NCI-H526 (cell line): Measurements from ENCODE around the gene LIMS2.

Experiments used
- DNase-seq, 2 experiments: peaks; one replicate each; lab custom pipeline; 2025; lab: John Stamatoyannopoulos, UW

Gene LIMS2

GRCh38 chr2:127658641-127659407 lies 16.5 kb downstream of the LIMS2 start:
- DNase-seq: no peak

GRCh38 chr2:127658146-127658545 lies 17.2 kb downstream of the LIMS2 start:
- no peak for DNase-seq

- no peak for DNase-seq
Observed at GRCh38 chr2:127657232-127657595, 18.1 kb downstream of the LIMS2 start.

- no peak for DNase-seq
Observed at GRCh38 chr2:127656569-127657231, 18.6 kb downstream of the LIMS2 start.

DNA sequence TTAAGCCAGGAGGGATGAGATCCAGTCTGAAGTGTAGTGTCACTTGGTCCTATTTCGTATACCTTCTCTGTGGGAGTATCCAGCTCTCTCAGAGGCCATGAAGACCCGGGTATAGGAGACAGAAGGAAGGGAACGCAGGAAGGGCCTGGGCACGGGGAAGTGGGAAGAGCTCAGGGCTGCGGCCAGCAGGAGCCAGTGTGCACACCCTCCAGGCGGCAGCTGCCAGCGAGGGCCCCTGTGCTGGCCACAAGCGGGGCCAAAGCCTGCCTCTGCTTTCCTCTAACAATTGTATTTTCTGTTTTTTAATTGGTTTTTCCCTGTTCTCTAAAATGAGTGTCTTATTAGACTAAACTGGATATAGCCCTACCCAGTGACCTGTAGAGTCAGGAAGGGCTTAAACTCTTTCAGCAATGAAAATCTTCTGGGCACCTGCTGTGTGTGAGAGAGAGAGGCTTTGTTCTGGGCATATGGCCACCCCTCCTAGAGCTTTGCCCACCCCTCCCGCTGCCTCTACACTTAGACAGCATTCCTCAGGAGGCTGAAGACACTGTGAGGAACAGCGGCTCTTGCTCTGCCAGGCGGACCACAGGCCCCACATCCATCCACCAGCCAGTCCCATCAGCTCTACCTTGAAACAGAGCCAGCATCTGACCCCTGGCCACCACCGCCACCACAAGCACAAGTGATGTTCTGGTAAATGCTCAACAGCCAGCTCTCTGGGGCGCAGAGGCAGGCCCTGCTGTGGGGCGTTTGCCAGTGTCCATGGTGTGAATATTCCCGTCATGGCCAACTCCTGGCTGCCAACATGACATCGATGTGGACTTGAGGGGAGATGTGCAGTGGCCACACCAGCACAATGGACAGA lies 19.9 kb downstream of the LIMS2 start:
- DNase-seq: no peak

- DNase-seq: no peak
Observed at GRCh38 chr2:127654838-127655175, 20.5 kb downstream of the LIMS2 start.

- no peak for DNase-seq
Observed at GRCh38 chr2:127654084-127654837, 21.1 kb downstream of the LIMS2 start.

DNA sequence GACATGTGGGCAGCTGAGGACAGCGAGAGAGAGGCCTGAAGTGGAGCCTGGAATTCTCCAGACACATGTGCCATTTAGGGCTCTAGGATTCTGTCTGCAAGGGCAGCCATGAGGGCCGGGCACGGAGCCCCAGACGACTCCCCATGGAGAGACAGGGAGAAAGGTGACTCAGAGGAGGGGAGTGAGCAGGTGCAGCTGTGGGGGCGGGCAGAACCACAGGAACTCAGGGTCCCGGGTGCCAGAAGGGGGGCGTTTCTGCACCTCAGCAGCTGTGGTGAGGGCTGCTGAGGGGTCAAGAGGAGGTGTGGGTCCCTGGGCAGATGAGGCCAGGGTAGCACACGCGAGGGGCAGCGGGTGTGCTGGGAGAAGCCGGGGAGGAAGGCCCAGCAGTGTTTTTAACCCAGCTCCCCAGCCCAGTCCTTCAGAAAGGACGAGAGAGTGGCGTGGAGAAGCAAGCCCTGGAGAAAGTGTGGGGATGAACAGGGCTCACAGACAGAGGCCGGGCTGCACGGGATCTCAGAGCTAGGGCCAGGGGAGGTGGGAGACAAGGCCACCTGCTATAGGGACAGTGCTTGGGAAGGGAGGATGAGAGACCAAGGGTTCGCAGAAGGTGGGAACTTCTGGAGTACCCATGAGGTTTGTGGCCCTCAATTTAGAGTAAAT lies 21.8 kb downstream of the LIMS2 start:
- no peak for DNase-seq

- DNase-seq: no peak
Observed at GRCh38 chr2:127652786-127653357, 22.5 kb downstream of the LIMS2 start.

DNA sequence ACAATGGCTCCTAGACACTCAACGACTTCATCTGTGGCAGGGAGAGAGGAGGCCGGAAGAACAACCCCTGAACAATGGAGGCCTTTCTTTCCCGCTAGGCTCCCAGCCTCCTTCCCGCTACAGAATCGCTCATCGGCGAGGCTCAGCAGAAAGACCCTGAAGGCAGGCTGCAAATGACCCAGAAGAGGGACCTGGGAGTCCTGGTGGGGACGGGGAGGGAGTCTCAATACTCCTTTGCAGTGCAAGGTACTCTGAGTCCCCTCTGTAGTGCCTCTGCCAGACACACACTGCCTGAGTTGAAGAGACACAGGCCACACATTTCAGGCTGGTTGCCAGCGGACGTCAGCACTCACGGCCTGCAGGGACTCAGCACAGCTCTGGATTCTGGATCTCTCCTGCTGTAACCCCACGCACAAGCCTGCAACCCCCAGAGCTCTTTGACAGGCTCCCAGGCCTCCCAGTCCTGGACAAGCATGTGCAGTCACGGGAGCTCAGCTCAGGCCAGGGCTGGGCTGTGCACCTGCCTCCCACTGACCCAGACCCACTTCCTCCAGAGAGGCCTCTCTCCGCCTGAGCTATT lies 23.3 kb downstream of the LIMS2 start:
- no peak for DNase-seq

- no peak for DNase-seq
Observed at GRCh38 chr2:127651381-127651809, 23.9 kb downstream of the LIMS2 start.

DNA sequence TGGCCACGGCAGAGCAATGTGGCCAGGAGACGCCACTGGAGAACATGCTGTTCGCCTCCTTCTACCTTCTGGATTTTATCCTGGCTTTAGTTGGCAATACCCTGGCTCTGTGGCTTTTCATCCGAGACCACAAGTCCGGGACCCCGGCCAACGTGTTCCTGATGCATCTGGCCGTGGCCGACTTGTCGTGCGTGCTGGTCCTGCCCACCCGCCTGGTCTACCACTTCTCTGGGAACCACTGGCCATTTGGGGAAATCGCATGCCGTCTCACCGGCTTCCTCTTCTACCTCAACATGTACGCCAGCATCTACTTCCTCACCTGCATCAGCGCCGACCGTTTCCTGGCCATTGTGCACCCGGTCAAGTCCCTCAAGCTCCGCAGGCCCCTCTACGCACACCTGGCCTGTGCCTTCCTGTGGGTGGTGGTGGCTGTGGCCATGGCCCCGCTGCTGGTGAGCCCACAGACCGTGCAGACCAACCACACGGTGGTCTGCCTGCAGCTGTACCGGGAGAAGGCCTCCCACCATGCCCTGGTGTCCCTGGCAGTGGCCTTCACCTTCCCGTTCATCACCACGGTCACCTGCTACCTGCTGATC lies 24.4 kb downstream of the LIMS2 start:
- no peak for DNase-seq

DNA sequence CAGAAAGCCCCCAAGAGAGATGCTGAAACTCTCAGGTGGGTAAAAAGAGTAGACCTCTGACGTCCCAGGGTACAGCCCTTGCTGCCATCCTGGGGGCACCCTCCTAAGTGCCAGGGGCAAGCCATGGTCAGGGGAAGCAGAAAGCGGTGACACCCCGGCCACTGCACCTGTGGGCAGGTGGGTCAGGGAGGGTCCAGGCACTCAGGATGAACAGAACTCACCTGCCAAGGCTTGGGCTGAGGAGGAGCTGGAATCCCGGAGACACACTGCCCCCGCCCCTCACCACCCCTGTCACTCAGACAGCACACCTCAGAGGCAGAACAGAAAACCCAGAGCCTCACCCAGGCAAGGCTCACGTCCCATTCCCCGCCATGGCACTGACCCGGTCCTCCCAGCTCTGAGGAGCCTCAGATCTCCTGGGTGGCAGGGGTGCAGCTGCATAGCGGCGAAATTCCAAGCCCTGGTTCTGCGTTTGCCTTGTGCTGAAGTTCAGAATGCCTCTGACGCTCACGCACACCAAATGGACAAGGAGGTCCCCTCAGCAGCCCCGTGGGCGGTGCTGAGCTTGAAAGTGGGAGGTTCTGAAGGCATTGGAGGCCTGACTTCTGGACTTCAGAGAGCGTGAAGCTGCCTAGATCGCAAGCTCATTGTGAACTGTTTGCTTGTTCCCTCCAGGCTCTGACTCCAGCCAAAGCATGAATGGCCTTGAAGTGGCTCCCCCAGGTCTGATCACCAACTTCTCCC lies 25.1 kb downstream of the LIMS2 start:
- no peak for DNase-seq

- peak; percentile 66 to 93 for DNase-seq
Observed at GRCh38 chr2:127649684-127650040, 25.7 kb downstream of the LIMS2 start.

DNA sequence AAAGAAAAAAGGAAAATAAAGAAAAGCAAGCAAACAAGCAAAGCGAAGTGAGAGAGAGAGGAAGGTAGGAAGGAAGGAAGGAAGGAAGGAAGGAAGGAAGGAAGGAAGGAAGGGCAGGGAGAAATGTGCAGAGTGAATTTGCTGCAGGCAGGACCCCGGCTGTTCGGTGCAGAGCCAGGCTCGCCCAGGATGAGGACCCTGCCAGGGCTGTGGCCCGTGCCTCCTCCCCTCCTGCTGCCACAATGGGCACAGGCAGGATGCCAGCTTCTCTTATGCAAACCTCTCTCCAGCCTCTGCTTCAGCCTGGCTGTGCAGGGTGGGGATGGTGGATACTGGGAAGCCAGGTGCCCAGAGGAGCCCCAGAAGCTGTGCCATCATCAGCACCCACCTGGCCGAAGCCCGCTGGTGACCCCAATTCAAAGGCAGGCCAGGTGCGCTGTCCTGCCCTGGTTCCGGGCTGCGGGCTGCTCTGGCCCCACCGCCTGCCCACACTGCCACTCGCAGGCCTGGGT lies 26.2 kb downstream of the LIMS2 start:
- peak in 1 of 2 experiments; percentile 17 for DNase-seq

DNA sequence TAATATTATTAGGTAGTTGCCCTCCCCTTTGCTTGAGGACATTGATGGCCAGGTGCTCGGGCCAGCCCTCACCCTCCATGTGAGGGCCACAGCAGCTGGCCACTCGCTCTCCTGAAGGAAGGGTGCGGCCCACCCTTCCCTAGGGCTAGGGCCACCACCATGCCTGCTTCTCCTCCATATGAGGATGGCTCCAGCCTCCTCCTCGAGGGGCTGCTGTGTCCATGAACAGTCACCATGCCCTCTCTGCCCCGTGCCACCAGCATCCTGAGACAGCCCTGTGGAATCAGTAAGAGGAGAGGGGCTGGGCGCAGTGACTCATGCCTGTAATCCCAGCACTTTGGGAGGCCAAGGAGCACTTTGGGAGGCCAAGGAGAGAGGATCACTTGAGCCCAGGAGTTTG lies 27.0 kb downstream of the LIMS2 start:
- no peak for DNase-seq

DNA sequence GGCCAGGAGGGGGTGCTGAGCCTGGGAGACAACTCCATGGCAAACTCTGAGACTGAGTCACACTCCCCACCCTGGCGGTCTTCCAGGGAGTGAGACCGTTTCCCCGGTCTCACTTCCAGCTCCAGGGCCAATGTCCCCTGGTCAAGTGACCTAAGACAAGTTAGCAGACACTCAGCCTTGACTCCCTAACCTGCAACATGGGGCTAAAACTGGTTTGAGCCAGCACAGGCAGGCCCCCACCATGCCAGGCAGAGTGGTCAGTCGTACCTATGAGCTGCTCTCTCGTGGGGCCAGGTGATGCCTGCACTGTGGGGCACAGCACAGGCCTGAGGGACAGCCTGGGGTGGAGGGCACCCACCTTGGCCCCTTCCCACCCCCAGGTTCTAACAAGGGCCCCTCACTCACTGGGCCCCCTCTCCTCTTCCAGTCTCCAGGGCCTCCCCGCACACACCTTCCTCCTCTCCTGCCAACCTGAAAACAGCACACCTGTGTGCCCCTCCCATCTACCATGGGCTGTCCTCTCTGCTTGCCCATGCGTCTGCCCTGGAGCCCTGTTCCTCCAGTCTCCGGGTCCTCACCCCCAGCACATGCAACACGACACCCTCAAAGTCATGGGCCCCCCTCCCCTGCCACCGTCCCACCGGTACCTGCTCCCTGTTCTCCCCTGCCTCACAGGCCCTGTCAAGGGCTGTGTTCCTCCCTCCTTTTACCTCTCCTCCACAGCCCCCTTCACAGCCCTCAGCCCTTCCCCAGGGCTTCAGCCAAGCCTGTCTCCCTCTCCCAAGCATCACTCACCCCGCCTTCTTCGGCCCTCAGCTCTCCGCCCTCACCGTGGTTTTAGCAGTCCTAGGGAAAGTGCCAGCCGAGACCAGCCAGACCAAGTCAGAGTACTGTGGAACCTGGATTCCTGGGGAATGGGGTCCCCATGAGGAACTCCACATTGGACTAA lies 27.8 kb downstream of the LIMS2 start:
- DNase-seq: no peak

DNA sequence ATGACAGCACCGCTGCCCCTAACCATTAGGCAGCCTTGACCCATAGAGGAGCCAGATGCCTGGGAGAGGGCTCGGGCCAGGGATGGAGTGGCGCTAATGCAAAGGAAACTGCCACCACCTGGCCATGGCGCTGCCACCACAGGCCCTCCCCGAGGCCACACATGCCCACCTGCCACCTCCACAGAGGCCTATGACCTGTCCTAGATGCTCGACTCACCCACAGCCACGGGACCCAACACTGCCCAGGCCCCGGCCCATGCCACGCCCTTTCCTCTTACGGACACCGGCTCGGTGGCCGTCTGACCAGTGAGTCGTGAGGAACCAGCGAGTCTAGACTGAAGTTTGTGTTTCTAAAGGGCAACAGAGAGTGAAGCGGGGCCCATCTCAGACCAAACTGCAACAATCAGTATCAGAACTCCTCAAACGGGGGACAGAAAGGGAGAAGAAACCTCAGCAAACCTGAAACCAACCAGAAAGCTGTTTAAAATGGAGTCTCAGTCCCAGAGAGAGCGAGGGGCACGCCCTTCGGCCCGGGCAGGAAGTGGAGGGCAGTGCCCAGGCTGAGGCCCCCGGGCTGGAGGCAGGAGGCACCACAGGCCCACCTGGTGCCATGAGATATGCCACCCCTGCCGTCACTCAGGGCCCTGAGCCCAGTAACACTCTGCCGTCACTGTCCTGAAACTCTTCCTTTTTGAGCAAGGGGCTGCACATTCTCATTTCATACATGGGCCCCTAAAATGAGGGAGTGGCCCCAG lies 28.7 kb downstream of the LIMS2 start:
- no peak for DNase-seq
